Activated T-helper 1 cell treated with anti-CD3 and anti-CD28 coated beads, Interleukin-12 subunit alpha, Interleukin-12 subunit beta, Interleukin-2, Interleukin-4 antibody, amounts not matched to agents 30 ng/mL and 10 ng/mL and 1 ng/mL, durations not matched to agents 14 hours and 24 hours and 36 hours (primary cell): ENCODE measurements around the gene CYP2A7. TPM values are rescaled to one million over a fixed set of nuclear protein-coding genes. Genes with fewer than 3 reads are reported as not detected.
A peak's percentile ranks its signal among the peaks of the same experiment; 100 is the strongest.
"Not testable (repeated sequence)": the region's sequence is repeated elsewhere in the genome, so short reads cannot be mapped to it uniquely, and the experiment has no call there.

Experiments used
- DNase-seq: peaks from one replicate; pipeline ENCODE4 v3.0.0; 2021; ENCODE audit warnings: low spot score
- H3K27ac Mint-ChIP-seq: one replicate; pipeline ENCODE4 v1.8.0; 2021; ENCODE audit warnings: mild to moderate bottlenecking, mixed read lengths
- H3K27me3 Mint-ChIP-seq: one replicate; pipeline ENCODE4 v1.8.0; 2022; ENCODE audit warnings: mild to moderate bottlenecking, moderate library complexity, mixed read lengths; ENCODE audit not compliant: insufficient read depth
- H3K36me3 Mint-ChIP-seq: one replicate; pipeline ENCODE4 v1.8.0; 2021; ENCODE audit warnings: low read depth, mixed read lengths
- H3K4me1 Mint-ChIP-seq: one replicate; pipeline ENCODE4 v1.8.0; 2021; ENCODE audit warnings: low read depth, mixed read lengths
- H3K4me3 Mint-ChIP-seq: one replicate; pipeline ENCODE4 v1.8.0; 2021; ENCODE audit warnings: mild to moderate bottlenecking, moderate library complexity, mixed read lengths
- H3K9me3 Mint-ChIP-seq: one replicate; pipeline ENCODE4 v1.8.0; 2021; ENCODE audit warnings: mixed read lengths
- intact Hi-C: fragments of 100-400 bp; cut with micrococcal nuclease; formaldehyde crosslinking; loops from one replicate; pipeline ENCODE4 v1.15.1; 2024
- total RNA-seq: library from RNA; stranded (reverse); gene quantifications from 2 replicates; pipeline ENCODE4 v1.2.3, GENCODE V29; 2022

CYP2A7 gene
- total RNA-seq, 1 donor from 2014 or later, result not detected

GRCh38 chr19:40908976-40909375 lies 26.9 kb upstream of the CYP2A7 start:
- no peak overlapping the region for H3K4me3 Mint-ChIP-seq
- H3K27ac Mint-ChIP-seq, result no peak overlapping the region
- DNase-seq, result no peak
- intact Hi-C loops, result no loop called here
- peaks cover 3% of the 10 kb centered on the region for H3K36me3 Mint-ChIP-seq
- peaks cover 32% of the 10 kb centered on the region for H3K27me3 Mint-ChIP-seq
- H3K4me1 Mint-ChIP-seq, result peaks cover 10% of the 10 kb centered on the region
- H3K9me3 Mint-ChIP-seq, result no peaks in the 10 kb centered on the region

GRCh38 chr19:40907968-40908735 lies 26.1 kb upstream of the CYP2A7 start:
- Mint-ChIP-seq H3K4me3 (no peak overlapping the region), H3K27me3 (peaks cover 26% of the 10 kb centered on the region), H3K9me3 (no peaks in the 10 kb centered on the region), H3K4me1 (peaks cover 10% of the 10 kb centered on the region), H3K36me3 (peaks cover 3% of the 10 kb centered on the region), H3K27ac (no peak overlapping the region)
- intact Hi-C loops, result no loop called here
- DNase-seq, result peak; percentile 2

DNA sequence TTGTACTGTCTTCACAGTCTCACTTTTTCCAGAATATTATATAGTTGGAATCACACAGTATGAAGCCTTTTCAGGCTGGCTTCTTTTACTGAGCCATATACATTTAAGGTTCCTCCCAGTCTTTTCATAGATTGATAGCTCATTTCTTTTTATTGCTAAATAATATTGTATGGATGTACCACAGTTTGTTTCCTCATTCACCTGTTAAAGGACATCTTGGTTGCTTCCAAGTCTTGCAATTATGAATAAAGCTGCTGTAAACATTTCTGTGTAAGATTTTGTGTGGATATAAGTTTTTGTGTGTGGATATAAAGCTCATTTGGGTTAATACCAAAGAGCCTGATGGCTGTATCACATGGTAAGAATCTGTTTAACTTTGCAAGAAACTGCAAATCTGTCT lies 24.5 kb upstream of the CYP2A7 start:
- peaks cover 10% of the 10 kb centered on the region for H3K4me1 Mint-ChIP-seq
- no peak for DNase-seq
- intact Hi-C loops, result no loop called here
- H3K27ac Mint-ChIP-seq, result no peak overlapping the region
- H3K27me3 Mint-ChIP-seq, result peaks cover 21% of the 10 kb centered on the region
- H3K9me3 Mint-ChIP-seq, result no peaks in the 10 kb centered on the region
- no peak overlapping the region for H3K4me3 Mint-ChIP-seq
- peaks cover 3% of the 10 kb centered on the region for H3K36me3 Mint-ChIP-seq

DNA sequence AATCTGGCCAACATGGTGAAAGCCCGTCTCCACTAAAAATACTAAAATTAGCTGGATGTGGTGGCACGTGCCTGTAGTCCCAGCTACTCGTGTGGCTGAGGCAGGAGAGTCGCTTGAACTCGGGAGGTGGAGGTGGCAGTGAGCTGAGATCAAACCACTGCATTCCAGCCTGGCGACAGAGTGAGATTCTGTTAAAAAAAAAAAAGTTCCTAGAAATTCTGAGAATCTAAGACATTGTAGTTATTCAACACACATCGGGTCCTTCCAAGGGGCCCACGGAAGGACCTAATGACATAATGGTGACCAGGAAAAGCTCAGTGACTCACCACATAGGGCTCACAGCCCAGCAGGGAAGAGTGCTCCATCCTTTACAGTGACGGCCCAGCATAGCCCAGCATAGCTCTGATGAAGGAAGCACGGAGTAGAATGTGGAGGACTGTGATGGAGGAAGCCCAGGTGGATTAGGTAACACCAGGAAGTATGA lies 22.7 kb upstream of the CYP2A7 start:
- Mint-ChIP-seq H3K4me1 (peaks cover 19% of the 10 kb centered on the region), H3K27me3 (peaks cover 21% of the 10 kb centered on the region)
- H3K36me3 Mint-ChIP-seq, H3K4me3 Mint-ChIP-seq, intact Hi-C loops, H3K9me3 Mint-ChIP-seq, H3K27ac Mint-ChIP-seq, DNase-seq: not testable (repeated sequence)

DNA sequence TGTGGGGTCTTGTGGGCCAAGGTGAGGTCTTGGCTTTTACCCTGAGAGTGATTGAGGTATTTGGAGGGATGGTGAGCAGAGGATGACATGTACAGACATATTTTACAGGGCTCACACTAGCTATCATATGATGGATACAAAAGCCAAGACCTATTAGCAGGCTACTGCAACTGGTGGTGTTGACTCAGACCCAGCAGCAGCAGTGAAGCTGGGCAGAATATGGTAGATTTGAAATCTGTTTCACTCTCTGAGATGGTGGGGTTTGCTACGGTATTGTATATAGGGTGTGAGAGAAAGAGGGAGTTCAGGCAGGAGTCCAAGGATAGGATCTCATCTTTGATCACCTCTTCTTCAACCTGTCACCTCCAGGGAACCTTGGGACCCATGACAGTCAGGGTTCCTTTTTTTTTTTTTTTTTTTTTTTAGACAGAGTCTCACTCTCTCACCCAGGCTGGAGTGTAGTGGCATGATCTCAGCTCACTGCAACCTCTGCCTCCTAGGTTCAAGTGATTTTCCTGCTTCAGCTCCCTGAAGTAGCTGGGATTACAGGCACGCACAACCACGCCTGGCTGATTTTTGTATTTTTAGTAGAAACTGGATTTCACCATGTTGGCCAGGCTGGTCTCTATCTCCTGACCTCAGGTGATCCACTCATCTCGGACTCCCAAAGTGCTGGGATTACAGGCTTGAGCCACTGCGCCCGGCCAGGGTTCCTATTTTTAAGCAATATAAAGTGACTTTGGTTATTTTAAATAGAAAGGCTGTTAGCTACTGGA lies 20.1 kb upstream of the CYP2A7 start:
- H3K9me3 Mint-ChIP-seq, H3K4me3 Mint-ChIP-seq, H3K36me3 Mint-ChIP-seq, H3K27ac Mint-ChIP-seq, DNase-seq, H3K4me1 Mint-ChIP-seq, intact Hi-C loops: not testable (repeated sequence)
- peaks cover 12% of the 10 kb centered on the region for H3K27me3 Mint-ChIP-seq

- H3K4me1 Mint-ChIP-seq, H3K27me3 Mint-ChIP-seq, H3K4me3 Mint-ChIP-seq, H3K9me3 Mint-ChIP-seq, H3K36me3 Mint-ChIP-seq, H3K27ac Mint-ChIP-seq, DNase-seq, intact Hi-C loops: not testable (repeated sequence)
These were observed 18.5 kb upstream of the CYP2A7 start for GRCh38 chr19:40900521-40900920.

GRCh38 chr19:40899964-40900363 lies 17.9 kb upstream of the CYP2A7 start:
- H3K4me3 Mint-ChIP-seq, DNase-seq, H3K9me3 Mint-ChIP-seq, H3K27ac Mint-ChIP-seq, H3K27me3 Mint-ChIP-seq, H3K36me3 Mint-ChIP-seq, H3K4me1 Mint-ChIP-seq, intact Hi-C loops: not testable (repeated sequence)

DNA sequence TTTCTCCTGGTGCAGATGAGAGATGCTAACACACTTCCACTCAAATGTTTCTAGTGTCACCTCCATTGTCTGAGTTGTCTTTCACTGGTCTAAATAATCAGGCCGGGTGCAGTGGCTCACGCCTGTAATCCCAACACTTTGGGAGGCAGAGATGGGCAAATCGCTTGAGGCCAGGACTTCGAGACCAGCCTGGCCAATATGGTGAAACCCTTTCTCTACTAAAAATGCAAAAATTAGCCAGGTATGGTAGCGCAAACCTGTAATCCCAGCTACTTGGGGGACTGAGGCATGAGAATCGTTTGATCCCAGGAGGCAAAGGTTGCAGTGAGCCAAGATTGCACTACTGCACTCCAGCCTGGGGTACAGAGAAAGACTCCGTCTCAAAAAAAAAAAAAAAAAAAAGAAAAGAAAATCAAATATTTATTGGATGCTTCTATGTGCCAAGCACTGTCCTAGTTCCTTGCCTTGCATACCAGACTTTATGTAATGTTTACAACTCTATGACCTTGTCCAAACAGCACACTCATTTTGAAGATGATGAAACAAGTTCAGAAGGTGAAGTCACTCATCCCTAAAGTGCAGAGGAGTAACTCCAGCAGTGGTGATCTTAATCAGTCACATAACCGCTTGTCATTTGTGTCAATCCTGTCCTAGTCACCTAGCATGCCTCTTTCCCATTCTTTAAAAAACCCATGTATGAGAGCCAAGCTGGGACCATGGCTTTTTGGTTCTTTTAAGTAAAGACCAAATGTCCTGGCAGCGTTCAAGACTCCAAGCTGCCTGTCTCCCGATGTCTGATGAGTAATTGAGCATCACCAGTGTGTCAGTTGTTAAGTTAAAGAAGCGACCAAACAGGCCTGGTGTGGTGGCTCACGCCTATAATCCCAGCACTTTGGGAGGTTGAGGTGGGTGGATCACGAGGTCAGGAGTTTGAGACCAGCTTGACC lies 15.1 kb upstream of the CYP2A7 start:
- H3K4me3 Mint-ChIP-seq, intact Hi-C loops, H3K27me3 Mint-ChIP-seq, H3K4me1 Mint-ChIP-seq, H3K9me3 Mint-ChIP-seq, H3K36me3 Mint-ChIP-seq, H3K27ac Mint-ChIP-seq, DNase-seq: not testable (repeated sequence)

DNA sequence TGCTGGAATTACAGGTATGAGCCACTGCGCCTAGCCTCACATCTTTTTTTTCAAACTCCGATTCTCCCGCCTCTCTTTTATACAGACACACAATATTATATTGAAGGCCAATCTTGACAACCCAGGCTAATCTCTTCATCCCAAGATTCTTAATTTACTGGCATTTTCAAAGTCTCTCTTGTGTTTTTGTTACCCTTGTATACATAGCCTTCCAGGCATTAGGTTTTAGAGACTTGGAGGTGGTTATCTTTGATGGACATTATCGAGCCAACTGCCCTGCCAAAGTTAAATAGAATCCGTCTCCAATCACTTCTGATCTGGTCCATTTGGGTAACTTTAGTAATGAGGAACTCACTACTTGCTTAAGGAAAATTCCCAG lies 14.4 kb upstream of the CYP2A7 start:
- H3K36me3 Mint-ChIP-seq, result no peaks in the 10 kb centered on the region
- peaks cover 3% of the 10 kb centered on the region for H3K27me3 Mint-ChIP-seq
- H3K9me3 Mint-ChIP-seq, result no peaks in the 10 kb centered on the region
- no peak for DNase-seq
- no peak overlapping the region for H3K4me3 Mint-ChIP-seq
- no peak overlapping the region for H3K27ac Mint-ChIP-seq
- peaks cover 10% of the 10 kb centered on the region for H3K4me1 Mint-ChIP-seq
- intact Hi-C loops, result no loop called here

GRCh38 chr19:40893112-40893511 lies 11.1 kb upstream of the CYP2A7 start:
- no peaks in the 10 kb centered on the region for H3K4me1 Mint-ChIP-seq
- H3K9me3 Mint-ChIP-seq, result no peaks in the 10 kb centered on the region
- intact Hi-C loops, result no loop called here
- H3K27ac Mint-ChIP-seq, result no peak overlapping the region
- H3K36me3 Mint-ChIP-seq, result peaks cover 2% of the 10 kb centered on the region
- no peak for DNase-seq
- H3K4me3 Mint-ChIP-seq, result no peak overlapping the region
- H3K27me3 Mint-ChIP-seq, result peaks cover 17% of the 10 kb centered on the region

- Mint-ChIP-seq H3K36me3 (peaks cover 2% of the 10 kb centered on the region), H3K27me3 (peaks cover 17% of the 10 kb centered on the region), H3K4me3 (no peak overlapping the region), H3K4me1 (no peaks in the 10 kb centered on the region), H3K9me3 (no peaks in the 10 kb centered on the region), H3K27ac (no peak overlapping the region)
- no peak for DNase-seq
- intact Hi-C loops, result no loop called here
These were observed 7.3 kb upstream of the CYP2A7 start for GRCh38 chr19:40889366-40889765.

DNA sequence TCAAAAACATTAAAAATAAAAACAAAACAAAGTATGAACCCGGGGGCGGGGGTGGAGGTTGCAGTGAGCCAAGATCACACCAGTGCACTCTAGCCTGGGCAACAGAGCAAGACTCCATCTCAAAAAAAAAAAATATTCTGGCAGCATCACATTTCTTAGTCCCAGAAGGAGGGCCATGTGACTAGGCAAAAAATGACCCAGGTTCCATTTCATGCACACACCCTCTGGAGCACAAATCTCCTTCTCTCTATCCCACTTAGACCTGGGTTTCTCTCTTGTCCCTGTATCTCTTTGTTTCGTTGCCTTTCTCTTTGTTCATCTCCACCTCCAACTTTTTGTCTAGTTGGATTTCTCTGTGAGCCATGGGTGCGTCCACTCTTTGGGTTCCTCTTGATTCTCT lies 6.2 kb upstream of the CYP2A7 start:
- Mint-ChIP-seq H3K27me3 (peaks cover 14% of the 10 kb centered on the region), H3K4me3 (no peak overlapping the region), H3K36me3 (peaks cover 2% of the 10 kb centered on the region), H3K9me3 (no peaks in the 10 kb centered on the region), H3K4me1 (no peaks in the 10 kb centered on the region), H3K27ac (no peak overlapping the region)
- intact Hi-C loops, result no loop called here
- DNase-seq, result no peak
